Stimulated activated CD8-positive, alpha-beta memory T cell treated with anti-CD3 and anti-CD28 coated beads, Interleukin-4, amount 100 ng/mL, for 1 hour (primary cell): ENCODE measurements around the gene PDSS2.
"Not testable (repeated sequence)": the region's sequence is repeated elsewhere in the genome, so short reads cannot be mapped to it uniquely, and the experiment has no call there.

Experiments used
- DNase-seq, 2 donors: peaks; one replicate each; pipeline ENCODE4 v3.0.0-alpha.2; 2020; ENCODE audit warnings: low read depth in 2 of 2, low spot score in 1 of 2

The PDSS2 gene

GRCh38 chr6:107230448-107230847 lies 228.9 kb downstream of the PDSS2 start:
- DNase-seq: no peak

- no peak for DNase-seq
Observed at GRCh38 chr6:107230024-107230423, 229.3 kb downstream of the PDSS2 start.

- no peak for DNase-seq
Observed at GRCh38 chr6:107228754-107229153, 230.6 kb downstream of the PDSS2 start.

- no peak for DNase-seq
Observed at GRCh38 chr6:107221519-107221918, 237.8 kb downstream of the PDSS2 start.

- no peak for DNase-seq
Observed at GRCh38 chr6:107219851-107220250, 239.5 kb downstream of the PDSS2 start.

- DNase-seq: no peak
Observed at GRCh38 chr6:107218142-107218541, 241.2 kb downstream of the PDSS2 start.

- DNase-seq: no peak
Observed at GRCh38 chr6:107217248-107217647, 242.1 kb downstream of the PDSS2 start.

- no peak for DNase-seq
Observed at GRCh38 chr6:107216197-107216933, 243.0 kb downstream of the PDSS2 start.

- DNase-seq: no peak
Observed at GRCh38 chr6:107215334-107215733, 244.0 kb downstream of the PDSS2 start.

GRCh38 chr6:107214655-107215054 lies 244.7 kb downstream of the PDSS2 start:
- DNase-seq: no peak

GRCh38 chr6:107209406-107210305 lies 249.7 kb downstream of the PDSS2 start:
- DNase-seq: no peak

GRCh38 chr6:107207251-107207873 lies 252.0 kb downstream of the PDSS2 start:
- no peak for DNase-seq

- DNase-seq: no peak
Observed at GRCh38 chr6:107205058-107205998, 254.0 kb downstream of the PDSS2 start.

GRCh38 chr6:107202876-107203468 lies 256.4 kb downstream of the PDSS2 start:
- DNase-seq: no peak

GRCh38 chr6:107198631-107199416 lies 260.5 kb downstream of the PDSS2 start:
- DNase-seq: no peak

GRCh38 chr6:107196152-107196551 lies 263.2 kb downstream of the PDSS2 start:
- no peak for DNase-seq

GRCh38 chr6:107194723-107195122 lies 264.6 kb downstream of the PDSS2 start:
- DNase-seq: not testable (repeated sequence)

- no peak for DNase-seq
Observed at GRCh38 chr6:107192830-107193229, 266.5 kb downstream of the PDSS2 start.

- no peak for DNase-seq
Observed at GRCh38 chr6:107187630-107188029, 271.7 kb downstream of the PDSS2 start.

- no peak for DNase-seq
Observed at GRCh38 chr6:107186047-107186446, 273.3 kb downstream of the PDSS2 start.
